LNCAP (cell line): Measurements from ENCODE around the gene DOLK.

Experiments
- TF ChIP-seq, protein P1 (sequence below): fragments of 450-650 bp; IDR thresholded peaks from 2 replicates; pipeline ENCODE4 v1.5.1; 2017; ENCODE audit warnings: mild to moderate bottlenecking

The DOLK gene

DNA sequence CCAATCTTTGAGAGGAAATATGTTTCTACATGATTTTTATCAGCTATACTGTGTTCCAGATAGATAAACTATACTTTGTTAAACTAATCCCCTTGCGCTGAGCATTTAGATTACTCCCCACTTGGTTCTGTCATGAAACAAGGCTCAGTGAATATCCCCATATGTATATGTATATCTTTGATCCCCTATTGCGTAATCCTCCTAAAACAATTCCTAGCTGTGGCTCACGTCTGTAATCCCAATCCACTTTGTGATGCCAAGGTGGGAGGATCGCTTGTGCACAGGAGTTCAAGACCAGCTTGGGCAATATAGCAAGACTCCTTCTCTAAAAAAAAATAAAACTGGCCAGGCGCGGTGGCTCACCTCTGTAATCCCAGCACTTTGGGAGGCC, 23.9 kb downstream of the DOLK start:
- TF ChIP-seq, protein P1, sequence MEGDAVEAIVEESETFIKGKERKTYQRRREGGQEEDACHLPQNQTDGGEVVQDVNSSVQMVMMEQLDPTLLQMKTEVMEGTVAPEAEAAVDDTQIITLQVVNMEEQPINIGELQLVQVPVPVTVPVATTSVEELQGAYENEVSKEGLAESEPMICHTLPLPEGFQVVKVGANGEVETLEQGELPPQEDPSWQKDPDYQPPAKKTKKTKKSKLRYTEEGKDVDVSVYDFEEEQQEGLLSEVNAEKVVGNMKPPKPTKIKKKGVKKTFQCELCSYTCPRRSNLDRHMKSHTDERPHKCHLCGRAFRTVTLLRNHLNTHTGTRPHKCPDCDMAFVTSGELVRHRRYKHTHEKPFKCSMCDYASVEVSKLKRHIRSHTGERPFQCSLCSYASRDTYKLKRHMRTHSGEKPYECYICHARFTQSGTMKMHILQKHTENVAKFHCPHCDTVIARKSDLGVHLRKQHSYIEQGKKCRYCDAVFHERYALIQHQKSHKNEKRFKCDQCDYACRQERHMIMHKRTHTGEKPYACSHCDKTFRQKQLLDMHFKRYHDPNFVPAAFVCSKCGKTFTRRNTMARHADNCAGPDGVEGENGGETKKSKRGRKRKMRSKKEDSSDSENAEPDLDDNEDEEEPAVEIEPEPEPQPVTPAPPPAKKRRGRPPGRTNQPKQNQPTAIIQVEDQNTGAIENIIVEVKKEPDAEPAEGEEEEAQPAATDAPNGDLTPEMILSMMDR: no peak

DNA sequence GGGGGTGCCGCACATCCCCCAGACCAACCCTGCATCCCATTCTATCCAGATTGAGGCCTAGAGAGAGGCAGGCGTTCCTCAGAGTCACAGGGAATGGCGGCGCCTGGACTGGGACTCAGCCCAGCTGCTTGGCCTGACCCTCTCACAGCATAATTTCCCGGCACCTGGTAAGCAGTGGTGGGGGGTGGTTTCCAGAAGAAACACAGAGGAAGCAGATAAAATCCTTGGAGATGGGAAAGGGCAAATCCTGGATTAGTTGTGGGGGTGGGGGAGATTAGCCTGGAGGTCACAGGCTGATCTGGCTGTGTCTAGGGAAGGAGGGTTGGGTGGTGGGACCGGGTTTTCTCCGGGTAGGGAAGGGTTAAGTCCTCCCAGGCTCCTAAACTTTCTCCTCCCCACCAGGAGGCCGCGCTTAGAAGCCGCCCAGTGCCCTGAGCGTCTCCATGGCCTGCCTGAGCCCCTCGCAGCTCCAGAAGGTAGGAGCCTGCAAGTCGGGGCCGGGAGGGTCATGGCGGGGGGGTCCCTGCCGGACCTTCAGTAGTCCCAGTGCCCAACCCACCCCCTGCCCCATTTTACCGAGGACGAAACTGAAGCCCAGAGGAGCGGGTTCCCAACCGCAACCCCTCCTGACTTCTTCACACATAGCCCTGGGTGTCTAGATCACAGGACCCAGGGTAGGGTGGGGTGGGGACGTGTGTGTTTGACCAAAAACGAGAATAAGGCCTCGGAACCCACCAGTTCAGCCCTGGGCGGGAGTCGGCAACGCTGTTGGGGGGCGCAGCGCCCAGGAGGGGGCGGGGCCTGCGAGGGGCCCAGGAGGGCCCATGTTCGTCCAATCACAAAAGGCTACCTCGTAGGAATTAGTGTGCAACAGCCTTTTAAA, 25.3 kb downstream of the DOLK start:
- TF ChIP-seq, protein P1: no peak

DNA sequence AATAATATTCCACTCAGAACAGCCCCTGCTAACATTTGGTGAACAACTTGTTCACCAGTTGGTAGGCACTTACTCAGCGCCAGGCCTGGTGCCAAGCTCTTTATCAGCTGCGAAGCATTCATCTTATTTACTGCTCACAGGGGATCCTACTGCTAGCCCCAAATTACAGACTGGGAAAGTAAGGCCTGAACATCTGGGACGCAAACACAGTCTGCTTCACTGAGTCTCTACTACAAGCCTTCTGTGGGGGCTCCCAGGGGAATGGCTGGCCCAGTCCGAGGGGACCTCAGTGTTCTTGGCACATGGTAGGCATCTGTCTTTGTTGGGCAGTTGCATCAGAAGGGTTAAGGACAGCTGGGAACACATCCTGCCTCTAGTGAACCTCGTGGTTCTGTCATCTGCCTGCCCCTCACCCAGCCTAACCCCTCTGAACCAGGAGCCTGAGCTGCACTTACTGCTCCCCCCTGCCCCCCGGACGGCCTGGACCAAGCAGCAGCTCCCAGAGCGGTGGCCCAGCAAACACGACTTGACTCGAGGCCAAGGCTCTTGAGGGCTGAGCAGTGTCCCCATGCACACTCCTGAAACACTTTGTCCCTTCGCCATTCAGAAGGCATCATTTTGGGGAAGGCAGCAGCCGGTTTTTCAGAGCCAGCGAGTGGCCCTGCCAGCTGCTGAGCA, 26.9 kb downstream of the DOLK start, which contains the start of gene PHYHD1:
PHYHD1 (plus strand) TSS at position 602 of the 678 bp plus-strand sequence. CDS start 1,342 bp downstream, outside the sequence.
- TF ChIP-seq, protein P1: no peak

DNA sequence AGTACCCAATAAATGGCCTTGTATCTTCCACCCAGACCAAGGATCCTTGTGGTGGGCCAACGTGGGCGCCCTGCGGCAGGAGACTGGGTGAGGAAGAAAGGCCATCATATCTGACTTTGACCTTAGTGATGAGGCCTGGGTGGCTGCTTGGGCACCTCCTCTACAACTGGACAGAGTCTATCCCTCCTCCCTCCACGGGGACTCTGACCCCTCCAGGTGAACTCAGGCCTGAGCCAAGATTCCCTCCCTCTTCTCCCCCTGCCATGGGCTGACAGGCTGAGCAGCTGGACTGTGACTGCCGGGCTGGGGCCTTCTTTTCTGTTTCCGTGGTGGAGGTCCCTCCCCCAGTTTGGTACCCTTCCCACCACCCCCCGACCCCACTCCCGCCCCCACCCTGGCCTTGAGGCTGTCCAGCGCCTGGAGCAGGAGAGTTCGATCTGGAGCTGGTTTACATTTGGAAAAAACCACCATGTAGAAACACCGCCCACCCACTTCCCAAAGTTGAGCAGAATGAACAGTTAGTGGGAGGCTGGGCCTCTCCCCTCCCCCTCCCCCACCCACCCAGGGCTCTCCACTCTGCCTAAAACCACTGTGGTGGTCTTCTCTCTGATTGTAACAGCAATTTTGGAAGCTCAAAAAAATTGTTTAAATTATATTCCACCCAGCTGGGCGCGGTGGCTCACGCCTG, 27.9 kb downstream of the DOLK start:
- TF ChIP-seq, protein P1: no peak

DNA sequence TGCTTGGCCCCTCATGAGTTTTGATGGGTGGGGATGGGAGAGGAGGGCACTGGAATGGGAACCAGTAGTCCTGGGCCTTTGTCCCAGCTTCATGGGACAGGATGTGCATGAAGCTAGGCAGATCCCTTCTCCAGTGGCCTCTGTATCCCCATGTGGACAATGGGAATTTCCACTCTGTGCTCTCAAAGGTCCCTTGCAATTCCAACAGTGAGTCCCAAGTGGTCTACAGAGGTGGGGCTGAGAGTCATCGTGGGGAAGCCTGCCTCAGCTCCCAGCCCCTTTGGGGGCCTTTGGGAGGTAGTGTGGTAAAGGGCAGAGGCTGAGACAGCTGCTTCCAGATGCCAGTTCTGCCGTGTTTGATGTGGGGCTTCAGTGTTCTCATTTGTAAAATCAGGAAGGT, 28.5 kb downstream of the DOLK start:
- TF ChIP-seq, protein P1: no peak

DNA sequence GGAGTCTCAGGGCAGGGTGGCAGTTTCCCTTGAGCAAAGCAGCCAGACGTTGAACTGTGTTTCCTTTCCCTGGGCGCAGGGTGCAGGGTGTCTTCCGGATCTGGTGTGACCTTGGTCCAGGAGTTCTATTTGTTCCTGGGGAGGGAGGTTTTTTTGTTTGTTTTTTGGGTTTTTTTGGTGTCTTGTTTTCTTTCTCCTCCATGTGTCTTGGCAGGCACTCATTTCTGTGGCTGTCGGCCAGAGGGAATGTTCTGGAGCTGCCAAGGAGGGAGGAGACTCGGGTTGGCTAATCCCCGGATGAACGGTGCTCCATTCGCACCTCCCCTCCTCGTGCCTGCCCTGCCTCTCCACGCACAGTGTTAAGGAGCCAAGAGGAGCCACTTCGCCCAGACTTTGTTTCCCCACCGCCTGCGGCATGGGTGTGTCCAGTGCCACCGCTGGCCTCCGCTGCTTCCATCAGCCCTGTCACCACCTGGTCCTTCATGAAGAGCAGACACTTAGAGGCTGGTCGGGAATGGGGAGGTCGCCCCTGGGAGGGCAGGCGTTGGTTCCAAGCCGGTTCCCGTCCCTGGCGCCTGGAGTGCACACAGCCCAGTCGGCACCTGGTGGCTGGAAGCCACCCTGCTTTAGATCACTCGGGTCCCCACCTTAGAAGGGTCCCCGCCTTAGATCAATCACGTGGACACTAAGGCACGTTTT, 30.1 kb downstream of the DOLK start:
- TF ChIP-seq, protein P1: no peak

DNA sequence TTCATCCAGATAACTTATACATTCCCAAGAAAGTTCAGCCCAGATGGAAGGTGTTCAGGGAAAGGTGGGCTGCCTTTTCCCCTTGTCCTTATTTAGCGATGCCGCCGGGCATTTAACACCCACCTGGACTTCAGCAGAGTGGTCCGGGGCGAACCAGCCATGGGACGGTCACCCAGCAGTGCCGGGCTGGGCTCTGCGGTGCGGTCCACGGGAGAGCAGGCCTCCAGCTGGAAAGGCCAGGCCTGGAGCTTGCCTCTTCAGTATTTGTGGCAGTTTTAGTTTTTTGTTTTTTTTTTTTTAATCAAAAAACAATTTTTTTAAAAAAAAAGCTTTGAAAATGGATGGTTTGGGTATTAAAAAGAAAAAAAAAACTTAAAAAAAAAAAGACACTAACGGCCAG, 30.7 kb downstream of the DOLK start:
- TF ChIP-seq, protein P1: no peak
